ENCODE data around the gene PNLIPRP2.

DNA sequence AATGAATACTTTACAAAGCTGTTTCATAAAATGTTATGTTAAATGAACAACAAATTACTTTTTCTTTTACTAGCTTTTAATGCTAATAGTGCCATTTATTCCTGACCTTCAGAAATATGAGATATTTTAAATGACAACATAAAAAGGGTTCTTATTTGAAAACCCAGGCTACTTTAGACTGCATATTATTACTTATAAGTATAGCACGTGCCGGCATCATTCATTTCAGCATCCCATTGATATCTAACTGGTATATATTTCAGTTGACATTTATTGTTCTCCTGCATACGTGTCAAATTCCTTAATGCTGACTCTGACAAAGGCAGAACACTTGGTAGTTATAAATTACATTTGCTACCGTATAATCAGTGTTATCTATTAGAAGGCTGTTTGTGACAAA lies 35.3 kb downstream of the PNLIPRP2 start:
- TF ChIP-seq POLR2AphosphoS5 (IDR thresholded peaks at IDR 0.05): no peak
- TF ChIP-seq, protein P1, sequence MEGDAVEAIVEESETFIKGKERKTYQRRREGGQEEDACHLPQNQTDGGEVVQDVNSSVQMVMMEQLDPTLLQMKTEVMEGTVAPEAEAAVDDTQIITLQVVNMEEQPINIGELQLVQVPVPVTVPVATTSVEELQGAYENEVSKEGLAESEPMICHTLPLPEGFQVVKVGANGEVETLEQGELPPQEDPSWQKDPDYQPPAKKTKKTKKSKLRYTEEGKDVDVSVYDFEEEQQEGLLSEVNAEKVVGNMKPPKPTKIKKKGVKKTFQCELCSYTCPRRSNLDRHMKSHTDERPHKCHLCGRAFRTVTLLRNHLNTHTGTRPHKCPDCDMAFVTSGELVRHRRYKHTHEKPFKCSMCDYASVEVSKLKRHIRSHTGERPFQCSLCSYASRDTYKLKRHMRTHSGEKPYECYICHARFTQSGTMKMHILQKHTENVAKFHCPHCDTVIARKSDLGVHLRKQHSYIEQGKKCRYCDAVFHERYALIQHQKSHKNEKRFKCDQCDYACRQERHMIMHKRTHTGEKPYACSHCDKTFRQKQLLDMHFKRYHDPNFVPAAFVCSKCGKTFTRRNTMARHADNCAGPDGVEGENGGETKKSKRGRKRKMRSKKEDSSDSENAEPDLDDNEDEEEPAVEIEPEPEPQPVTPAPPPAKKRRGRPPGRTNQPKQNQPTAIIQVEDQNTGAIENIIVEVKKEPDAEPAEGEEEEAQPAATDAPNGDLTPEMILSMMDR (IDR thresholded peaks at IDR 0.05): no peak

Data from esophagus muscularis mucosa (tissue), 3 donors.